Thymus (tissue), 11 donors: ENCODE measurements around the gene ACTL8. TPM values are rescaled to one million over a fixed set of nuclear protein-coding genes. Genes with fewer than 3 reads are reported as not detected.

Experiments
- DNase-seq, 9 donors: peaks; one replicate each; pipeline ENCODE4 v3.0.0-alpha.2; 2013; ENCODE audit warnings: low spot score in 9 of 9, low read depth in 6 of 9, missing footprints in 1 of 9
- H3K27ac ChIP-seq, 2 donors: one replicate each; pipeline ENCODE4 v1.5.1; 2013; ENCODE audit warnings: control low read depth in 1 of 2, low read depth in 1 of 2, low read length in 1 of 2, mild to moderate bottlenecking in 1 of 2, moderate library complexity in 1 of 2
- H3K27me3 ChIP-seq, 2 donors: one replicate each; pipeline ENCODE4 v1.5.1; 2013; ENCODE audit warnings: low read length in 1 of 2; ENCODE audit not compliant: control insufficient read depth in 2 of 2, insufficient read depth in 1 of 2
- H3K36me3 ChIP-seq, 2 donors: one replicate each; pipeline ENCODE4 v1.5.1; 2013; ENCODE audit warnings: low read length in 1 of 2, mild to moderate bottlenecking in 1 of 2, moderate library complexity in 1 of 2; ENCODE audit not compliant: control insufficient read depth in 2 of 2, insufficient read depth in 2 of 2
- H3K4me1 ChIP-seq, 2 donors: one replicate each; pipeline ENCODE4 v1.5.1; 2013; ENCODE audit warnings: low read length in 2 of 2; ENCODE audit not compliant: control insufficient read depth in 2 of 2, insufficient read depth in 2 of 2
- H3K4me3 ChIP-seq, 2 donors: one replicate each; pipeline ENCODE4 v1.5.1; 2013; ENCODE audit warnings: low read length in 2 of 2, control low read depth in 1 of 2, mild to moderate bottlenecking in 1 of 2
- H3K9me3 ChIP-seq, 2 donors: one replicate each; pipeline ENCODE4 v1.5.1; 2013; ENCODE audit warnings: low read length in 1 of 2, mild to moderate bottlenecking in 1 of 2; ENCODE audit not compliant: control insufficient read depth in 2 of 2, insufficient read depth in 1 of 2
- WGBS: extraction: QIAGEN DNeasy Blood & Tissue Kit; methylation state at CpG from one replicate; pipeline ENCODE4 v1.1.7; 2013; 5-methylcytosine and 5-hydroxymethylcytosine counted together
- polyA plus RNA-seq: library from polyadenylated mRNA; stranded (reverse); fragments of 200-250 nt; gene quantifications from one replicate; pipeline ENCODE4 v1.2.3, GENCODE V29; 2013
- total RNA-seq: library from RNA; stranded (reverse); fragments of 120-200 nt; gene quantifications from one replicate; pipeline ENCODE4 v1.2.4, GENCODE V29; 2013
- donor health status: healthy.

The ACTL8 gene
- total and polyA plus RNA-seq, 2 donors = 0.28 to 0.71 TPM

GRCh38 chr1:17852383-17852782, 97.2 kb downstream of the ACTL8 start:
- no peak overlapping the region for H3K4me3 ChIP-seq
- 92% methylated on average over 5 of the region's 5 CpGs for WGBS
- no peak for DNase-seq
- no peaks in the 10 kb centered on the region for H3K4me1 ChIP-seq
- H3K9me3 ChIP-seq = no peaks in the 10 kb centered on the region
- H3K27ac ChIP-seq = no peak overlapping the region
- H3K36me3 ChIP-seq = no peaks in the 10 kb centered on the region
- no peaks in the 10 kb centered on the region for H3K27me3 ChIP-seq

- Histone ChIP-seq H3K36me3 (no peaks in the 10 kb centered on the region), H3K9me3 (no peaks in the 10 kb centered on the region), H3K4me3 (no peak overlapping the region), H3K27ac (no peak overlapping the region), H3K4me1 (no peaks in the 10 kb centered on the region), H3K27me3 (no peaks in the 10 kb centered on the region)
- DNase-seq = no peak
- 84% methylated on average over 11 of the region's 11 CpGs for WGBS
Measured at GRCh38 chr1:17853241-17853935, 98.3 kb downstream of the ACTL8 start.

- WGBS = 87% methylated on average over 7 of the region's 7 CpGs
- Histone ChIP-seq H3K4me3 (no peak overlapping the region), H3K36me3 (no peaks in the 10 kb centered on the region), H3K9me3 (no peaks in the 10 kb centered on the region), H3K27me3 (no peaks in the 10 kb centered on the region), H3K4me1 (no peaks in the 10 kb centered on the region), H3K27ac (no peak overlapping the region)
- no peak for DNase-seq
Measured at GRCh38 chr1:17856496-17857108, 101.5 kb downstream of the ACTL8 start.

GRCh38 chr1:17857109-17857499, 102.0 kb downstream of the ACTL8 start:
- no peaks in the 10 kb centered on the region for H3K4me1 ChIP-seq
- no peaks in the 10 kb centered on the region for H3K27me3 ChIP-seq
- H3K36me3 ChIP-seq = no peaks in the 10 kb centered on the region
- WGBS = 86% methylated on average over 4 of the region's 4 CpGs
- H3K27ac ChIP-seq = no peak overlapping the region
- no peak for DNase-seq
- H3K4me3 ChIP-seq = no peak overlapping the region
- no peaks in the 10 kb centered on the region for H3K9me3 ChIP-seq

GRCh38 chr1:17857996-17858395, 102.9 kb downstream of the ACTL8 start:
- Histone ChIP-seq H3K27ac (no peak overlapping the region), H3K27me3 (no peaks in the 10 kb centered on the region), H3K9me3 (no peaks in the 10 kb centered on the region), H3K4me3 (no peak overlapping the region), H3K36me3 (no peaks in the 10 kb centered on the region), H3K4me1 (no peaks in the 10 kb centered on the region)
- WGBS = 87% methylated on average over 5 of the region's 5 CpGs
- no peak for DNase-seq

GRCh38 chr1:17860812-17861211, 105.7 kb downstream of the ACTL8 start:
- H3K9me3 ChIP-seq = no peaks in the 10 kb centered on the region
- no peak overlapping the region for H3K4me3 ChIP-seq
- no peak for DNase-seq
- H3K4me1 ChIP-seq = no peaks in the 10 kb centered on the region
- H3K36me3 ChIP-seq = no peaks in the 10 kb centered on the region
- no peaks in the 10 kb centered on the region for H3K27me3 ChIP-seq
- WGBS = 91% methylated on average over 1 of the region's 1 CpG
- no peak overlapping the region for H3K27ac ChIP-seq

GRCh38 chr1:17861685-17862084, 106.6 kb downstream of the ACTL8 start:
- Histone ChIP-seq H3K27me3 (no peaks in the 10 kb centered on the region), H3K36me3 (no peaks in the 10 kb centered on the region), H3K4me3 (no peak overlapping the region), H3K4me1 (no peaks in the 10 kb centered on the region), H3K9me3 (no peaks in the 10 kb centered on the region), H3K27ac (no peak overlapping the region)
- no peak for DNase-seq
- 23% methylated on average over 3 of the region's 3 CpGs for WGBS

- Histone ChIP-seq H3K36me3 (no peaks in the 10 kb centered on the region), H3K27ac (no peak overlapping the region), H3K4me1 (no peaks in the 10 kb centered on the region), H3K27me3 (no peaks in the 10 kb centered on the region), H3K9me3 (no peaks in the 10 kb centered on the region), H3K4me3 (no peak overlapping the region)
- WGBS = 75% methylated on average over 2 of the region's 2 CpGs
- no peak for DNase-seq
Measured at GRCh38 chr1:17862121-17862520, 107.0 kb downstream of the ACTL8 start.

- 68% methylated on average over 9 of the region's 9 CpGs for WGBS
- no peak for DNase-seq
- Histone ChIP-seq H3K36me3 (no peaks in the 10 kb centered on the region), H3K4me1 (no peaks in the 10 kb centered on the region), H3K27me3 (no peaks in the 10 kb centered on the region), H3K4me3 (no peak overlapping the region), H3K9me3 (no peaks in the 10 kb centered on the region), H3K27ac (no peak overlapping the region)
Measured at GRCh38 chr1:17865912-17866739, 111.0 kb downstream of the ACTL8 start.
